Ramos (cell line): ENCODE results near the gene HES1.

Source experiments
- in situ Hi-C: fragments of 300-500 bp; cut with MboI; formaldehyde crosslinking; loops from one replicate; pipeline ENCODE4 v1.14.3; 2022; ENCODE audit warnings: low sequenced_read_pairs; ENCODE audit not compliant: unreplicated experiment

HES1 gene

DNA sequence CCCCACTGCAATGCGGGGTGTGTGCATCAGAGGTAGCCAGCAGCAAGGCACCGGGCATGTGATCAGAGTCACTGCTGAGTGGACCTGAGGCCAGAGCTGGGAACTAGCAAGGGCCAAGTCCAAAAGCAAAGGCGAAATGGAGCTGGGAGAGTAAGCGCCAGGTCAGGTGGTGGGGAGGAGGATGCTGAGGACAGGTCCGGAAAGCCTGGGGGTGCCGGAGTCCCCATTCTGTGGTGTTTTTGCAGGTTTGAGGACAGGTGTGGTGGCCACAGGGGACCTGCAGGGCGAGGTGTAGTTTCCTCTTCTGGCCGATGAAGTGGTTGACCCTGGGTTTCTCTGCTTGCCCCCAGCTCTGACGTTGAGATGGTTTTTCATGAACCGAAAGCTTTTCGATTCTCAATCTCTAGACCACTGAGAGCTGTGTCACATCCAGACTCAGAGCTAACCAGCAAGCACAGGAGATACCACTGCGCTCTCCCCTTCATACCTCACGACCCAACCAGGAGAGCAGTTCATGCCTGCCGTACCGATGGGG lies 35.0 kb upstream of the HES1 start:
- in situ Hi-C loops: loop anchor here (25.0 kb wide), 1 partner anchor 1914 kb away; no protein-coding TSS in a partner anchor

GRCh38 chr3:194101592-194102432 lies 34.1 kb upstream of the HES1 start:
- in situ Hi-C loops: loop anchor here (25.0 kb wide), 1 partner anchor 1915 kb away; no protein-coding TSS in a partner anchor

DNA sequence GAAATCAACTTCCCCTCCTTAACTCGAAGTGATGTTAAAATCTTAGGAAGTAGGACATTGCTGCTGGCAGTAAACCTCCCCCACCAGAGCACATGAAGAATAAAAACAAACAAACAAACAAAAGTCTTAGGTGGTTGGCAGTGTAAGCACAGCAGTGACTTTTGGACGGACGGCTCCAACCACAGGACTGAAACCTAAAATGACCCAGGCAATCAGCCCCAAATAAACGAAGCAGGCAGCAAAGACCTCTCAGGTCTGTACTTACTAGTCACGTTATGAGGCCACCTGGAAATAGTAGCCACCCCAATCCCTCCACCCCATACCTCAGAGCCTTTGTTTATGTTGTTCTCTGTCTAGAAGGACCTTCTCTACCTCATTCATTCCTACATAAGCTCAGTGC lies 33.5 kb upstream of the HES1 start:
- in situ Hi-C loops: loop anchor here (25.0 kb wide), 1 partner anchor 1915 kb away; no protein-coding TSS in a partner anchor

DNA sequence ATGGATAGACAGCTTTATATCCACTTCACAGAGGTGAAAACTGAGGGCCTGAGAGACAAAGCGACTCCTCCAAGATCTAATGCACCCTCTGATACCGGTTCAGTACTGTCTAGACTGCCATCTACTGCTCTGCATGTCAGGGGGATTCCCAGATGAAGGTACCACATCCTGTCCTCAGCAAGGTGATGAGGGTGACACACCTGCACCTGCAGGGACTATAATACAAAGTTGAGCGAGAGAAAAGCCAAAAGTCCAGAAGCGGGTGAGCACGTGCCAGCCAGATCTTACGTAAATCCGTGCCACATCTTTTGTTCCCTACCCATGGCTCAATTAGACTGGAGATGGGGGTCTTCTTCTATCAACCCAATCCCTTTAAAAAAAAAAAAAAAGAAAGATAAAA lies 32.4 kb upstream of the HES1 start:
- in situ Hi-C loops: loop anchor here (25.0 kb wide), 1 partner anchor 1916 kb away; no protein-coding TSS in a partner anchor

DNA sequence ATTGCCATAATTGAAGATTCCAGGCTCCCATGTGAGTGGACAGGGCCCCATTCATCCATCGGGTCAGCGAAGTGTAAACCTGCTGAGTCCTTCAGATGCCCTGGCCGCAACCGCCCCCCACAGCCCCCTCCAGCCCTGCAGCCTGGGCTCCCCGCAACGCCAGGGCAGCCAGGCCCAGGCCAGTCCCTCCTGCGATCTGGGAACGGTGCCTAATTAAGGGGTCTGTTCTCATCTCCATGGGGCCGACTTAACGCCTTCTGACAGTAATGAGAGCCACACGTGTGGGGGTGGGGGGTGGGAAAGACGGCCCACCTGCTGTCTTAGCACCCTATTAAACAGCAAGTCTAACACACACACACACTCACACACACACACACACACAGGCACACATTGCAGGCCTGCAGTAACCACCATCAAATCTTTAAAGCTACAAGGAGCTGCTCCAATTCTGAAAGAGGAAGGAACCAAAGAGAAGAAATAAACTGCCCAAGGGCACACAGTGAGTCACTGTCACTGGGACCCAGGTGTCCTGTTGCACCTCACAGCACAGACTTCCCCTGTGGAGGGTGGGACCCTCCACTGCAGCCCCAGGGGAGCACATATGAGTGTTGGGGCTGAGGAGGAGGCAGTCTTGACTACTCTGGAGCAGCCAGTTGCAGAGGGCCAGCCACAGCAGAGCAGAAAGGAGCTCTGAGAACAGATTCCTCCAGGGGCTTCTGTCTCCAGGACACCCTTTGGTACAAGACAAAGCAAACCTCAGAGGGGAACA lies 31.8 kb upstream of the HES1 start:
- in situ Hi-C loops: loop anchor here (25.0 kb wide), 1 partner anchor 1917 kb away; no protein-coding TSS in a partner anchor

DNA sequence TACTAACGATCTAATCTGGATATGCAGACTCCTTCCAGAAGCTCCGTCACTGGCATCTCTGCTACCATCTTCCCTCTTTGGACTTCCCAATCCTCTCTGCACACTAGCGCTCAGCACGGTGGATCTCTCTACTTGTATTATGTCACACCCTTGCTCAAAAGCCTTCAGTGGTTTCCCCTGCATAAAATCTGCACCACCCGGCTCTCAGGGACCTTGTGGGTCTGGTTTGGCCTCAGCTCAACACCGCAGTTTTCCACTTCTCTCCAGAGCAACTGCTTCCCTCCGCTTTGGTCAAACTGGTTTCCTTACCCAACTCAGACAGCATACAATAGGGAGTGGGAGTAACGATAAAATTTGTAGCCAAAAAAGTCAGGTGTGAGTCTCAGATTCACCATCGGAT lies 30.7 kb upstream of the HES1 start:
- in situ Hi-C loops: loop anchor here (25.0 kb wide), 1 partner anchor 1918 kb away; no protein-coding TSS in a partner anchor

GRCh38 chr3:194107107-194107506 lies 28.8 kb upstream of the HES1 start:
- in situ Hi-C loops: loop anchor here (25.0 kb wide), 1 partner anchor 1920 kb away; no protein-coding TSS in a partner anchor

DNA sequence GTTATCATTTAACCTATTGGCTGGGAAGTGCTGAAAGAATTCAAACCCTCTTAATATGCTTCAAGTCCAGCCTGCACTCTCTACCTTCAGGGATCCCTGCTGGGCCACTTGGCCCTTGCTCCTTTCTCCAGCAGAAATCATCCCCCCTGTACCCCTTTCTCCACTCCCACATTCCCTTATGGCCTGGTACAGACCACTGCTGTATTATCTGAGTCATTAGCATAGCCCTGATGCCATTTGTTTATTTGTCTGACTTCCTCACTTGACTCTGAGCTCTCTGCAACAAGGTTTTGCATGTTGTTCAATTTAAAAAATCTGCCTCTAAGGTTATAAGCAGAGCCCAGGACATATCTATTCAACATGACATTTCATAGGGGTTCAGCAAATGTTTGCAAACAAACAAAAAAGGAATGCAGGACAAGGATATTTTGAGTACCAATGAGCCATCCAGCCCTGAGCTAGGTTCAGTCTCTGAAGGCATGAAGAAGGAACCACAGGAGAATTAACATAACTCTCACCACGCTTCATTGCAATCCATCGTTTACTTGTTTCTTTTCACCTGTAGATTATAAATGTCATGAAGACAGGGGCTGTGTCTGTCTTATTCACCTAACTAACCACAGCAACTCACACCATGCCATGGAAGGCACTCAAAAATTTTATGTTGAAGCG lies 26.6 kb upstream of the HES1 start:
- in situ Hi-C loops: loop anchor here (25.0 kb wide), 1 partner anchor 1922 kb away; no protein-coding TSS in a partner anchor

GRCh38 chr3:194110483-194110882 lies 25.5 kb upstream of the HES1 start:
- in situ Hi-C loops: loop anchor here (25.0 kb wide), 1 partner anchor 1923 kb away; no protein-coding TSS in a partner anchor

DNA sequence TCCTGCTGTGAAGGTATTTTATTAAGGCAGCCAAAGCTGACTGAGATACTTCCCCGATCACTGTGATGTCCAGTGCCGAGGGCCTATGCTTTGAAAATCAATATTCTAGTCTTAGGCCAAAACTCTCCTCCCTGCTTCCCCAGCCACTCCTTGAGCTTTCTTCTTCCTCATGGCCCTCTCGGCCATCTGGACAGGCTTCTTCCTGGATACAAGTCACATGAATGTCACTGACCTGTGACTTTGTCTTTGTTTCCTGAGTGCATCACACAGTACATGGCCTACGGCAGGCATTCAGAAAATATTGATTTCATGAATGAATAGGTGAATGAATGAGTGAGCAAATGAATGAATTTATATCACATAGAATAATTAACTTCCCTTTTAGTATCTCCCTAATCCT lies 24.6 kb upstream of the HES1 start:
- in situ Hi-C loops: loop anchor here (25.0 kb wide), 1 partner anchor 1924 kb away; no protein-coding TSS in a partner anchor

DNA sequence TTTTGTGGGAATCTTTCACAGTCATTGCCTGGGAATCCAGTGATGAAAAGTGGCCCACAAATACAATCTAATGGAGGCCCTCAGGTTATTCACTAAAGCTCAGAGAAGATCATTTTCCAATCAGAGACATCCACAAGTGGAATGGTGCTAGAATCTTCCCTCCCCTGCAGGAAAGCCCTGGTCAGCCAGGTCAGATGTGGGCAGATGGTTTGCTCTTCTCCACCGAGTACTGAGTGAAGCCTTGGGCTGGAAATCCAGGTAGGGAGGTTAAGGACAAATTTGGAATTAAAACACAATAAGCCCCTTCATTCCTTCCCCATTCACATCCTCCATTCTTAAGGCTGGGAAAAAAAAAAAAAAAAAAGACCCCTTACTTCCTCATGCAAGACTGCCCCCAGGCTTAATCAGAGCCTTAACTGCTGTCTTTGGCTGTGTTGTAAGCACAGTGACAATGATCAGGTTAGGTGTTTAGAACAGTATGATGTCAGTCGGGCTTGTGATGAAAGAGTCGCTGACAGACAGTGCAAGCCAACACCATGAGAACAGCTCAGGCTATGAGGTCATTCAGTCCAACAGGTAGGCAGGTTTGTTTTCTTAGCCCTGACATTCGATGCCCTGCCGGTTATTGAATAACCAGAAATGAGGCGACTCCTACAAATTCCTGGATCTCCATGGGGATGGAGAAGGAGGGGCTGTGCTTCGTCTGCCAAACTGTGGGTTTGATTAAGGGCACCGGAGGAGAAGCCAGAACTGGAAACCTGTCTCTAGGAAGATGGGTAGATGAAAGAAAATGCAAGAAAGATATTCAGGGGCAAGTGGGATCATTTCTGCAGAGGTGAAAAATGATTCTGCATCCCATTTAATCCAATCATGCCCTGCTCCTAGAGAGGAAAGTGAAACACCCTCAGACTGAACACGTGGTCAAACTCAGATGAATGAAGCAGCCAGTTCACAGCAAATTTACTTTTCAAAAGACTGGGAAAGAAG lies 23.5 kb upstream of the HES1 start:
- in situ Hi-C loops: loop anchor here (25.0 kb wide), 1 partner anchor 1925 kb away; no protein-coding TSS in a partner anchor

GRCh38 chr3:194114123-194114522 lies 21.8 kb upstream of the HES1 start:
- in situ Hi-C loops: loop anchor here (25.0 kb wide), 1 partner anchor 1927 kb away; no protein-coding TSS in a partner anchor

DNA sequence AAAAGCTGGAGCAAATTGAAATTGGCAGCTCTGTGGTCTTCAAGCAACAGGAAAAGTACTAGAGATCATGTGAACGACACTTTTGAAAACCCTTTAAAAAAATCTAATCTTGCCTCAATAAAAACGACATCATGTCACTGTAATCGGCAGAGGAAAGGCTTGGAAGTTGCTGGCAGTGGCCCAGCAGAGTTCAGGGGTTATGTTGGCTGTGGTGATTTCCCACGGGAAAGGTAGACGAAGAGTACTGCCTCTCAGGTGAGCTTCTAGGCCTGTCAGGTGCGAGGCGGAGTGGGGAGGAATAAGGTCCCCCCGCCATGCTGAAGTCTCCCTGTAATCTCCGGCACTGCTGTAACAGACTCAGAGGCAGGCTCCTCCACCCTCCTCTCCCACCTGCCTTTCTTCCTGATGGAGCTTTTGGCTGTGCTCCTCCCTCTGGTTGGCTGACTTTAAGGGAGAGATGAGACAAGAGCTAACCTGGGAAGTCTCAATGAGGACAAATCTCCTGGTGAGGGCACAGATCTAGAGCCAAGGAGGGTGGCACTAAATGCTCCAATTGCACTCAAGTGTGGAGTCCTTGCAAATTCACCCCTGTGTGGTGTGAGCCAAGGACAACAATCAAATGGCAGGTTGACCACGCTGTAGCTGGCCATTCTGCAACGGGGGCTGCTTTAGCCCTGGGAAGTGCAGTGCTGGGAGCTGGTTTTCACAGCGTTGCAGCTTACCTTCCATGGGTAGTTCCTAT lies 18.7 kb upstream of the HES1 start:
- in situ Hi-C loops: loop anchor here (25.0 kb wide), 1 partner anchor 1930 kb away; no protein-coding TSS in a partner anchor

DNA sequence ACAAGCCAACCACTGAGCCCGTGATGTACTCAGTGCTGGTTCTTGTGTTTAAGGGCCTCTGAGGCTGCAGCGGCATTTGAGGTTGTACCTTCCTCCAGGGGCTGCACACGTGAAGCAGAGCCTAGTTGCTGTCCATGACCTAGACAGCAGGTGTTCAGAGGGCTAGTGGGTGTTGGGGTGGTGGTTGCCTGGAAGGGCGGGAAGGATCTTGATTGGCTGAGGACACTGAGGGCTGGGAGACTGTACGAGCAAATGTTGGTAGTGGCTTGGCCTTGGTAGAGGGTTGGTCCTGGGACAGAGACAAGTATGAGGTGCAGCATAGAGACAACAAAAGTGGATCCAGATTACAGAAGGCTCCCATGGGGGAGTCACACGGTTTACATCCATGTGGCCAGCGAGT lies 17.0 kb upstream of the HES1 start:
- in situ Hi-C loops: loop anchor here (25.0 kb wide), 1 partner anchor 1932 kb away; no protein-coding TSS in a partner anchor

- in situ Hi-C loops: loop anchor here (25.0 kb wide), 1 partner anchor 1933 kb away; no protein-coding TSS in a partner anchor
Measured at GRCh38 chr3:194119831-194120590, 15.9 kb upstream of the HES1 start.

DNA sequence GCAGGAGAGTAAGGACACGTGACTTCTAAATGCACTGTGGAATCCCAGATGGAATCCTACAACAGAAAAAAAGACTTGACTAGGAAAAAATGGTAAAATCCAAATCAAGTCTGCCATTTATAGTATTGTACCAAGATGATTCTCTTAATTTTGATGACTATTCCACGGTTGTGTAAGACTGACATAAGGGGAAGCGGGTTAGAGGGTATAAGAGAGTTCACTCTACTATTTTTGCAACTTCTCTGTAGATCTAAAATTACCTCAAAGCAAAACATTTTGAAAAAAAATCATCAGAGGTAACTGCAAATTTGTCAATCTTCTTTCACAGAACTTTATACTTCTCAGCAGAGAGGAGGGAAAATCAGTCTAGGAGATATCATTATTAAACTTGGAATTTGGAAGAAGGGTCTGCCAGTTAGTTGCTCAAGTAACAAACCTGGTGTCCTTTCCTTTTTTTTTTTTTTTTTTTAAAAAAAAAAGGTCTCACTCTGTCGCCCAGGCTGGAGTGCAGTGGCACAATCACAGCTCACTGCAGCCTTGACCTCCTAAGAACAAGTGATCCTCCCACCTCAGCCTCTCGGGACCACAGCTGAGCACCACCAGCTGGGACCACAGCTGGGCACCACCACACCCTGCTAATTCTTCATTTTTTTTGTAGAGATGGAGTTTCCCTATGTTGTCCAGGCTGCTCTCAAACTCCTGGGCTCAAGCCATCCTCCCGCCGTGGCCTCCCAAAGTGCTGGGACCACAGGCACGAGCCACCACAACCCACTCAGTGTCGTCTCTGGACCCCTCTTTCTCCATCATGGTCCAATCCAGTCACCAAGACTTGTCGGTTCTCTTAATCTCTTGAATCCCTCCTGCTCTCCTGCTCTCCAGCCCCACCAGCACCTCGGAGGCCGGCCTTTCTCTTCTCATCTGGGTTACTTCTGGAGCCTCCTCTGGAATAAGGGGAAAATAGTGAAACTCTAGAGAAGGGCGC lies 14.9 kb upstream of the HES1 start:
- in situ Hi-C loops: loop anchor here (25.0 kb wide), 1 partner anchor 1934 kb away; no protein-coding TSS in a partner anchor
